ENCODE results near the gene AKAP1. TPM values are rescaled to one million over a fixed set of nuclear protein-coding genes. Genes with fewer than 3 reads are reported as not detected.
A peak's percentile ranks its signal among the peaks of the same experiment; 100 is the strongest.

Gene AKAP1
- total RNA-seq, 1 experiment from 2014 or later: 34.9 TPM

- no TSS peak for BruUV-seq (replicated peaks)
- ChIA-PET POLR2A (ENCODE audit: unreplicated experiment) (no interaction called here), CTCF (no interaction called here)
- DNase-seq: no peak
- H3K27ac ChIP-seq: peak overlapping the region; percentile 67
- intact Hi-C loops (cut with micrococcal nuclease; ENCODE audit: unreplicated experiment): no loop called here
- no peaks in the 10 kb centered on the region for H3K27me3 ChIP-seq (ENCODE audit: insufficient read depth, low read depth)
- peaks cover 22% of the 10 kb centered on the region for H3K4me1 ChIP-seq (replicated peaks; ENCODE audit: insufficient read depth)
- no peaks in the 10 kb centered on the region for H4K20me1 ChIP-seq (ENCODE audit: insufficient read depth)
- peaks cover 14% of the 10 kb centered on the region; the same call in 1 of the 2 replicates for H3F3A ChIP-seq (ENCODE audit: insufficient read depth, low read depth)
- no peak for TF ChIP-seq EZH2 (IDR thresholded peaks at IDR 0.05; ENCODE audit: low read depth)
- TF ChIP-seq CTCF (conservative IDR thresholded peaks at IDR 0.05): no peak
- H2AFZ ChIP-seq: no peak overlapping the region
- no peak overlapping the region for H3K4me3 ChIP-seq
- peaks cover 53% of the 10 kb centered on the region for H3K79me2 ChIP-seq (ENCODE audit: low read depth)
- no peaks in the 10 kb centered on the region for H3K36me3 ChIP-seq (ENCODE audit: low read depth)
- H3K4me2 ChIP-seq: peak overlapping the region; percentile 54
- H3K9me3 ChIP-seq (ENCODE audit: insufficient read depth, low read depth): no peaks in the 10 kb centered on the region
- H3K9me2 ChIP-seq (ENCODE audit: insufficient read depth): no peaks in the 10 kb centered on the region
Measured at GRCh38 chr17:57106836-57107497, 21.9 kb downstream of the AKAP1 start.

- Histone ChIP-seq H3K27me3 (ENCODE audit: insufficient read depth, low read depth) (no peaks in the 10 kb centered on the region), H3K9me2 (ENCODE audit: insufficient read depth) (no peaks in the 10 kb centered on the region), H2AFZ (peak overlapping the region; percentile 19; the same call in 1 of the 2 replicates), H3K79me2 (ENCODE audit: low read depth) (peaks cover 47% of the 10 kb centered on the region), H3K36me3 (ENCODE audit: low read depth) (no peaks in the 10 kb centered on the region), H3F3A (ENCODE audit: insufficient read depth, low read depth) (peaks cover 14% of the 10 kb centered on the region; the same call in 1 of the 2 replicates), H3K4me3 (no peak overlapping the region), H3K4me1 (replicated peaks; ENCODE audit: insufficient read depth) (peaks cover 22% of the 10 kb centered on the region), H3K4me2 (peak overlapping the region; percentile 54), H4K20me1 (ENCODE audit: insufficient read depth) (no peaks in the 10 kb centered on the region), H3K27ac (peak overlapping the region; percentile 67), H3K9me3 (ENCODE audit: insufficient read depth, low read depth) (no peaks in the 10 kb centered on the region)
- intact Hi-C loops (cut with micrococcal nuclease; ENCODE audit: unreplicated experiment): no loop called here
- POLR2A ChIA-PET (ENCODE audit: unreplicated experiment): no interaction called here
- DNase-seq: peak; percentile 50 to 92
- TF ChIP-seq EZH2 (IDR thresholded peaks at IDR 0.05; ENCODE audit: low read depth): no peak
- no peak for TF ChIP-seq CTCF (conservative IDR thresholded peaks at IDR 0.05)
- CTCF ChIA-PET: no interaction called here
- BruUV-seq (replicated peaks): no TSS peak
Measured at GRCh38 chr17:57107498-57108101, 22.6 kb downstream of the AKAP1 start.

GRCh38 chr17:57108671-57109392 lies 23.8 kb downstream of the AKAP1 start:
- H4K20me1 ChIP-seq (ENCODE audit: insufficient read depth): no peaks in the 10 kb centered on the region
- TF ChIP-seq EZH2 (IDR thresholded peaks at IDR 0.05; ENCODE audit: low read depth): no peak
- TF ChIP-seq CTCF (conservative IDR thresholded peaks at IDR 0.05): no peak
- peaks cover 14% of the 10 kb centered on the region; the same call in 1 of the 2 replicates for H3F3A ChIP-seq (ENCODE audit: insufficient read depth, low read depth)
- H3K4me1 ChIP-seq (replicated peaks; ENCODE audit: insufficient read depth): peaks cover 22% of the 10 kb centered on the region
- no peaks in the 10 kb centered on the region for H3K9me3 ChIP-seq (ENCODE audit: insufficient read depth, low read depth)
- no peak overlapping the region for H3K4me3 ChIP-seq
- H3K27ac ChIP-seq: no peak overlapping the region
- no peaks in the 10 kb centered on the region for H3K27me3 ChIP-seq (ENCODE audit: insufficient read depth, low read depth)
- DNase-seq: no peak
- intact Hi-C loops (cut with micrococcal nuclease; ENCODE audit: unreplicated experiment): no loop called here
- POLR2A ChIA-PET (ENCODE audit: unreplicated experiment): no interaction called here
- H3K4me2 ChIP-seq: no peak overlapping the region
- H3K36me3 ChIP-seq (ENCODE audit: low read depth): no peaks in the 10 kb centered on the region; the same call in 1 of the 2 replicates
- H3K79me2 ChIP-seq (ENCODE audit: low read depth): peaks cover 37% of the 10 kb centered on the region
- H3K9me2 ChIP-seq (ENCODE audit: insufficient read depth): no peaks in the 10 kb centered on the region
- no peak overlapping the region for H2AFZ ChIP-seq
- CTCF ChIA-PET: no interaction called here
- BruUV-seq (replicated peaks): no TSS peak

Measured in PC-9 (cell line).